Testis (tissue), 2 donors: ENCODE results near the gene ARHGEF4.

Experiments
- POLR2A ChIP-seq: fragments of 450-650 bp; IDR thresholded peaks from one replicate; pipeline ENCODE4 v1.6.1; 2017; ENCODE audit warnings: antibody characterized with exemption, mild to moderate bottlenecking, moderate library complexity
- TF ChIP-seq, protein P1 (sequence below), 3 experiments: fragments of 450-650 bp in 2 of 3; fragments of 200-600 bp in 1 of 3; sonication (generic) in 1 of 3; IDR thresholded peaks; one replicate each; pipeline ENCODE4 v1.5.1; 2016 to 2019; ENCODE audit warnings: antibody characterized with exemption in 3 of 3, mild to moderate bottlenecking in 2 of 3, moderate library complexity in 1 of 3

DNA sequence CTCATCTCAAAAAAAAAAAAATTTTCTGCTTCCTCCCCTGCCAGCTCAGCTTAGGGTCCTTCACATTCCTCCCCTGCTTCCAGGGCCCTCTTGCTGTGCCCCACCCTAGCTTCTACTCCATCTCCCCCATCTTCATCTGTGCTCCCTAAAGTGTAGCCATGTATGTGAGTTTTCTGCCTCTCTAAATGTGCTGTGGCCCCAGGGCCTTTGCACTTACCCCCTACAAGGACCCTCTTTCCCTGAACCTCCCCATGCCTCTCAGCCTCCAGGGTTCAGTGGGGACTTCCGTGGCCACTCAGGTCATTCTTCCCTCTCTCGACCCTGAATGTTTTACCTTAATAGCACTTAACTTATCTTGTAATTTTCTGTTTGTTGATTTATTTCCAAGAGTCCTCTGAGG is 6.2 kb upstream of the ARHGEF4 start:
- TF ChIP-seq POLR2A: no peak
- TF ChIP-seq, protein P1, sequence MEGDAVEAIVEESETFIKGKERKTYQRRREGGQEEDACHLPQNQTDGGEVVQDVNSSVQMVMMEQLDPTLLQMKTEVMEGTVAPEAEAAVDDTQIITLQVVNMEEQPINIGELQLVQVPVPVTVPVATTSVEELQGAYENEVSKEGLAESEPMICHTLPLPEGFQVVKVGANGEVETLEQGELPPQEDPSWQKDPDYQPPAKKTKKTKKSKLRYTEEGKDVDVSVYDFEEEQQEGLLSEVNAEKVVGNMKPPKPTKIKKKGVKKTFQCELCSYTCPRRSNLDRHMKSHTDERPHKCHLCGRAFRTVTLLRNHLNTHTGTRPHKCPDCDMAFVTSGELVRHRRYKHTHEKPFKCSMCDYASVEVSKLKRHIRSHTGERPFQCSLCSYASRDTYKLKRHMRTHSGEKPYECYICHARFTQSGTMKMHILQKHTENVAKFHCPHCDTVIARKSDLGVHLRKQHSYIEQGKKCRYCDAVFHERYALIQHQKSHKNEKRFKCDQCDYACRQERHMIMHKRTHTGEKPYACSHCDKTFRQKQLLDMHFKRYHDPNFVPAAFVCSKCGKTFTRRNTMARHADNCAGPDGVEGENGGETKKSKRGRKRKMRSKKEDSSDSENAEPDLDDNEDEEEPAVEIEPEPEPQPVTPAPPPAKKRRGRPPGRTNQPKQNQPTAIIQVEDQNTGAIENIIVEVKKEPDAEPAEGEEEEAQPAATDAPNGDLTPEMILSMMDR (IDR thresholded peaks at IDR 0.05): no peak
